Lower lobe of right lung (tissue), 2 donors: ENCODE data around the gene OPN1SW. TPM values are rescaled to one million over a fixed set of nuclear protein-coding genes. Genes with fewer than 3 reads are reported as not detected.

Experiments
- ATAC-seq, 2 donors: fragments of 200-7000 bp; cut with Tn5 transposase; one replicate each; pipeline ENCODE4 v1.9.1; 2020 to 2022; ENCODE audit warnings: mild to moderate bottlenecking in 2 of 2, moderate library complexity in 2 of 2
- DNase-seq: peaks from one replicate; pipeline ENCODE4 v3.0.0-alpha.2; 2020
- H3K27ac ChIP-seq: fragments of 200-600 bp; one replicate; pipeline ENCODE4 v1.8.0; 2022
- H3K27me3 ChIP-seq: fragments of 200-600 bp; one replicate; pipeline ENCODE4 v1.8.0; 2022; ENCODE audit warnings: low read depth
- H3K36me3 ChIP-seq: fragments of 200-600 bp; one replicate; pipeline ENCODE4 v1.8.0; 2022; ENCODE audit warnings: mild to moderate bottlenecking
- H3K4me1 ChIP-seq: fragments of 200-600 bp; one replicate; pipeline ENCODE4 v1.8.0; 2022
- H3K4me3 ChIP-seq: fragments of 200-600 bp; one replicate; pipeline ENCODE4 v1.8.0; 2022; ENCODE audit warnings: mild to moderate bottlenecking
- H3K9me3 ChIP-seq: fragments of 200-600 bp; one replicate; pipeline ENCODE4 v1.8.0; 2022
- intact Hi-C: fragments of 100-400 bp; cut with DNase I; formaldehyde crosslinking; loops from one replicate; pipeline ENCODE4 v1.11.0; 2022
- total RNA-seq: library from RNA; stranded (reverse); fragmentation: NEBNext Ultra II Directional; extraction: Animal tissue kit (Norgen Biotek cat#: 25700); gene quantifications from one replicate; pipeline ENCODE4 v1.2.1, GENCODE V29; 2021
- TF ChIP-seq, protein P1 (sequence below): fragments of 200-600 bp; IDR thresholded peaks from one replicate; pipeline ENCODE4 v1.8.0; 2022; ENCODE audit warnings: antibody characterized with exemption, mild to moderate bottlenecking
- donor health status: DM: no; HTN: yes; CAD: no; lungs with severe emphysema.

Gene OPN1SW
- total RNA-seq, 1 donor from 2014 or later = not detected

- ATAC-seq (no peak), DNase-seq (no peak)
- TF ChIP-seq, protein P1, sequence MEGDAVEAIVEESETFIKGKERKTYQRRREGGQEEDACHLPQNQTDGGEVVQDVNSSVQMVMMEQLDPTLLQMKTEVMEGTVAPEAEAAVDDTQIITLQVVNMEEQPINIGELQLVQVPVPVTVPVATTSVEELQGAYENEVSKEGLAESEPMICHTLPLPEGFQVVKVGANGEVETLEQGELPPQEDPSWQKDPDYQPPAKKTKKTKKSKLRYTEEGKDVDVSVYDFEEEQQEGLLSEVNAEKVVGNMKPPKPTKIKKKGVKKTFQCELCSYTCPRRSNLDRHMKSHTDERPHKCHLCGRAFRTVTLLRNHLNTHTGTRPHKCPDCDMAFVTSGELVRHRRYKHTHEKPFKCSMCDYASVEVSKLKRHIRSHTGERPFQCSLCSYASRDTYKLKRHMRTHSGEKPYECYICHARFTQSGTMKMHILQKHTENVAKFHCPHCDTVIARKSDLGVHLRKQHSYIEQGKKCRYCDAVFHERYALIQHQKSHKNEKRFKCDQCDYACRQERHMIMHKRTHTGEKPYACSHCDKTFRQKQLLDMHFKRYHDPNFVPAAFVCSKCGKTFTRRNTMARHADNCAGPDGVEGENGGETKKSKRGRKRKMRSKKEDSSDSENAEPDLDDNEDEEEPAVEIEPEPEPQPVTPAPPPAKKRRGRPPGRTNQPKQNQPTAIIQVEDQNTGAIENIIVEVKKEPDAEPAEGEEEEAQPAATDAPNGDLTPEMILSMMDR = no peak
Observed at GRCh38 chr7:128725531-128725930, 50.1 kb downstream of the OPN1SW start.

DNA sequence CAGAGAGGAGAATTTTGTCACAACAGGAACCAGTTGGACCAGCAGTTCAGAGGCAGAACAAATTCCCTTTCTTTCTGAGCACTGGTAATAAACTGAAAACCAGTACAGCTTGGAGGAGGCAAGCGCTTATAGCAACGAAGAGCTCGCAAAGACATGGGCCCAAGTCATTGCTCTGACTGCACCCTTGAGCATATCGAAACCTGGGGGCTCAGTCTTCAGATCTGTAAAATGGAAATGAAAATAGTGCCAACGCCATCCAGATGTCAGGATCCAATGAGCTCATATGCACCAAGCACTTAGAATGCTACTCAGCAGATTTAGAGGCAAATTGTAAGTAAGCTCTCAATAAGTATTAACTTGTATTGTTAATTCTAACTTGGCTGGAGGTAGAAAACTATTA is 50.9 kb downstream of the OPN1SW start:
- Histone ChIP-seq H3K4me3 (no peak overlapping the region), H3K27ac (no peak overlapping the region), H3K27me3 (no peaks in the 10 kb centered on the region), H3K4me1 (no peaks in the 10 kb centered on the region), H3K9me3 (no peaks in the 10 kb centered on the region), H3K36me3 (no peaks in the 10 kb centered on the region)
- DNase-seq (no peak), ATAC-seq (no peak)
- TF ChIP-seq, protein P1 = no peak
- intact Hi-C loops = no loop called here

More at GRCh38 chr7:128725531-128725930, 50.1 kb downstream of the OPN1SW start:
- no peaks in the 10 kb centered on the region for H3K9me3 ChIP-seq
- no peaks in the 10 kb centered on the region for H3K4me1 ChIP-seq
- H3K27ac ChIP-seq = no peak overlapping the region
- intact Hi-C loops = no loop called here
- no peaks in the 10 kb centered on the region for H3K27me3 ChIP-seq
- H3K36me3 ChIP-seq = no peaks in the 10 kb centered on the region
- no peak overlapping the region for H3K4me3 ChIP-seq

Other genes with a start within 250 kb of the OPN1SW start
- 3.4 TPM for gene GARIN1A, start 103.5 kb downstream of the OPN1SW start, total RNA-seq
- gene CALU, start 36.4 kb downstream of the OPN1SW start, total RNA-seq = 84.6 TPM
- gene CCDC136, start 16.2 kb upstream of the OPN1SW start, total RNA-seq = 3.0 TPM
- gene FLNC, start 54.6 kb upstream of the OPN1SW start, total RNA-seq = 11.7 TPM
- gene ATP6V1F, start 87.1 kb upstream of the OPN1SW start, total RNA-seq = 208 TPM
- 1.3 TPM for gene KCP, start 134.9 kb upstream of the OPN1SW start, total RNA-seq
- 46.0 TPM for gene IRF5, start 162.1 kb upstream of the OPN1SW start, total RNA-seq